A673 (cell line): ENCODE measurements around the gene LRRC18.

Experiments used
- CTCF ChIP-seq: fragments of 300-800, 200-600 bp; sonication (generic); conservative IDR thresholded peaks from 2 replicates; pipeline ENCODE4 v1.5.1; 2017; ENCODE audit warnings: low read depth, mild to moderate bottlenecking, antibody characterized with exemption, low read length, moderate library complexity, mixed read lengths
- EZH2 ChIP-seq: fragments of 200-600 bp; sonication (generic); IDR thresholded peaks from 2 replicates; pipeline ENCODE4 v1.6.1; 2017; ENCODE audit warnings: borderline replicate concordance, low read depth, mild to moderate bottlenecking, mixed read lengths, antibody characterized with exemption, low read length; ENCODE audit not compliant: poor library complexity, severe bottlenecking

GRCh38 chr10:48901319-48901718 lies 38.3 kb downstream of the LRRC18 start:
- TF ChIP-seq CTCF (no peak), EZH2 (no peak)
